Activated effector memory CD4-positive, alpha-beta T cell treated with Interleukin-2 at 50 U/mL for 16 hours (primary cell): ENCODE data around the gene LEMD2.

Source experiments
- DNase-seq: peaks from one replicate; pipeline ENCODE4 v3.0.0-alpha.2; 2020

The LEMD2 gene

GRCh38 chr6:33732817-33733708, 55.9 kb downstream of the LEMD2 start:
- DNase-seq = no peak

GRCh38 chr6:33732385-33732784, 56.5 kb downstream of the LEMD2 start:
- no peak for DNase-seq

- no peak for DNase-seq
Measured at GRCh38 chr6:33731751-33732282, 57.1 kb downstream of the LEMD2 start.

- no peak for DNase-seq
Measured at GRCh38 chr6:33731035-33731434, 57.9 kb downstream of the LEMD2 start.

GRCh38 chr6:33730611-33731010, 58.3 kb downstream of the LEMD2 start:
- DNase-seq = no peak

- no peak for DNase-seq
Measured at GRCh38 chr6:33729059-33729458, 59.9 kb downstream of the LEMD2 start.

GRCh38 chr6:33728438-33728837, 60.5 kb downstream of the LEMD2 start:
- DNase-seq = no peak

- no peak for DNase-seq
Measured at GRCh38 chr6:33727932-33728331, 61.0 kb downstream of the LEMD2 start.

- DNase-seq = no peak
Measured at GRCh38 chr6:33727126-33727525, 61.8 kb downstream of the LEMD2 start.

GRCh38 chr6:33726696-33727095, 62.2 kb downstream of the LEMD2 start:
- no peak for DNase-seq

- DNase-seq = no peak
Measured at GRCh38 chr6:33725891-33726673, 62.8 kb downstream of the LEMD2 start.

GRCh38 chr6:33725222-33725621, 63.7 kb downstream of the LEMD2 start:
- no peak for DNase-seq

GRCh38 chr6:33724102-33725023, 64.6 kb downstream of the LEMD2 start:
- DNase-seq = no peak

GRCh38 chr6:33723371-33724085, 65.4 kb downstream of the LEMD2 start:
- DNase-seq = no peak

- no peak for DNase-seq
Measured at GRCh38 chr6:33722103-33722623, 66.8 kb downstream of the LEMD2 start.

- no peak for DNase-seq
Measured at GRCh38 chr6:33721508-33721907, 67.4 kb downstream of the LEMD2 start.
